Spleen (tissue), 11 donors: ENCODE data around the gene DNM1L. TPM values are rescaled to one million over a fixed set of nuclear protein-coding genes. Genes with fewer than 3 reads are reported as not detected.

ENCODE experiments used
- DNase-seq: peaks from one replicate; pipeline ENCODE4 v3.0.0-alpha.2; 2020
- H3K27ac ChIP-seq, 8 donors: fragments of 200-600 bp; sonication (generic) in 7 of 8; 1 replicate in 4 of 8; 2 replicates in 4 of 8; pipeline versions ENCODE4 v1.5.0 to v1.8.0; 2016 to 2021; ENCODE audit warnings: inconsistent platforms in 4 of 8, mild to moderate bottlenecking in 4 of 8, moderate library complexity in 1 of 8
- H3K27me3 ChIP-seq, 7 donors: fragments of 200-600 bp; sonication (generic) in 6 of 7; replicated peaks in 1 of 7; 1 replicate in 4 of 7; 2 replicates in 3 of 7; pipeline versions ENCODE4 v1.5.0 to v1.8.0; 2016 to 2021; ENCODE audit warnings: inconsistent platforms in 3 of 7, mild to moderate bottlenecking in 1 of 7
- H3K36me3 ChIP-seq, 6 donors: fragments of 200-600 bp; sonication (generic) in 5 of 6; 1 replicate in 4 of 6; 2 replicates in 2 of 6; pipeline versions ENCODE4 v1.5.0 to v1.8.0; 2016 to 2021; ENCODE audit warnings: inconsistent platforms in 2 of 6
- H3K4me1 ChIP-seq, 6 donors: fragments of 200-600 bp; sonication (generic) in 5 of 6; 1 replicate in 3 of 6; 2 replicates in 3 of 6; pipeline versions ENCODE4 v1.5.0 to v1.8.0; 2016 to 2021; ENCODE audit warnings: inconsistent platforms in 3 of 6
- H3K4me3 ChIP-seq, 8 donors: fragments of 200-600 bp; sonication (generic) in 7 of 8; 1 replicate in 4 of 8; 2 replicates in 4 of 8; pipeline versions ENCODE4 v1.5.0 to v1.8.0; 2016 to 2021; ENCODE audit warnings: inconsistent platforms in 4 of 8, mild to moderate bottlenecking in 4 of 8, moderate library complexity in 2 of 8
- H3K9me3 ChIP-seq, 8 donors: fragments of 200-600 bp; sonication (generic) in 7 of 8; 1 replicate in 4 of 8; 2 replicates in 4 of 8; pipeline versions ENCODE4 v1.5.0 to v1.8.0; 2016 to 2021; ENCODE audit warnings: inconsistent platforms in 4 of 8
- CTCF ChIP-seq, 11 experiments: fragments of 200-600 bp in 7 of 11; fragments of 450-650 bp in 4 of 11; sonication (generic) in 4 of 11; IDR thresholded peaks in 8 of 11; conservative IDR thresholded peaks in 3 of 11; 1 replicate in 7 of 11; 2 replicates in 4 of 11; pipeline versions ENCODE4 v1.4.0 to v1.8.0; 2016 to 2021; ENCODE audit warnings: antibody characterized with exemption in 11 of 11, inconsistent platforms in 4 of 11, mild to moderate bottlenecking in 1 of 11
- POLR2A ChIP-seq, 3 donors: fragments of 450-650 bp; IDR thresholded peaks; one replicate each; pipeline ENCODE4 v1.5.1; 2017; ENCODE audit warnings: antibody characterized with exemption in 3 of 3, mild to moderate bottlenecking in 1 of 3
- POLR2AphosphoS5 ChIP-seq, 3 donors: sonication (generic); formaldehyde crosslinking; IDR thresholded peaks; one replicate each; pipeline ENCODE4 v1.5.1; 2017; ENCODE audit warnings: antibody characterized with exemption in 3 of 3
- WGBS, 5 donors: extraction: QIAGEN DNeasy Blood & Tissue Kit in 3 of 5; methylation state at CpG; one replicate each; pipeline versions ENCODE4 v1.1.5 to v1.1.7; 2013 to 2018; 5-methylcytosine and 5-hydroxymethylcytosine counted together
- intact Hi-C: fragments of 100-400 bp; cut with DNase I; formaldehyde crosslinking; loops from one replicate; pipeline ENCODE4 v1.15.0; 2023; ENCODE audit warnings: low total_unique reads
- polyA plus RNA-seq, 3 donors: library from polyadenylated mRNA; stranded (reverse); fragments of 200-250 nt; gene quantifications; one replicate each; pipeline ENCODE4 v1.2.1, GENCODE V29; 2013
- total RNA-seq, 7 donors: library from RNA; depleted of rRNA in 3 of 7; stranded (reverse); fragments of >200 nt in 3 of 7; fragmentation: NEBNext Ultra II Directional in 4 of 7; extraction: Animal tissue kit (Norgen Biotek cat#: 25700) in 4 of 7; gene quantifications; one replicate each; pipeline versions ENCODE4 v1.1.0 to v1.2.1, GENCODE V29; 2016 to 2021
- donor health status: healthy with polysubstance abuse.
- donor health status: DM: no; HTN: no; CAD: no; lungs with moderate emphysema.
- donor health status: DM: no; HTN: no; CAD: no.
- donor health status: Bipolar disorder and iron deficiency.
- donor health status: healthy.
- donor health status: DM: no; HTN: no; CAD: no.
- donor health status: DM: yes; HTN: yes; CAD: no.

The DNM1L gene
- total and polyA plus RNA-seq, 10 donors: 19.2 to 73.7 (median 47.8) TPM

- DNase-seq: no peak
- Histone ChIP-seq H3K36me3 (peaks cover 0 to 100% (median 80%) of the 10 kb centered on the region in 6 donors), H3K4me1 (no peaks in the 10 kb centered on the region), H3K9me3 (no peaks in the 10 kb centered on the region), H3K27me3 (no peaks in the 10 kb centered on the region), H3K4me3 (no peak overlapping the region), H3K27ac (no peak overlapping the region)
- WGBS, 5 donors: 83 to 90% (median 88%) methylated on average over 3 of the region's 3 CpGs
- intact Hi-C loops: no loop called here
- no peak for TF ChIP-seq POLR2A (IDR thresholded peaks at IDR 0.05)
These were observed 57.3 kb downstream of the DNM1L start for GRCh38 chr12:32736445-32736844.

- peaks cover 0 to 100% (median 81%) of the 10 kb centered on the region in 6 donors for H3K36me3 ChIP-seq
- H3K27me3 ChIP-seq: no peaks in the 10 kb centered on the region
- H3K9me3 ChIP-seq: no peaks in the 10 kb centered on the region
- H3K27ac ChIP-seq: no peak overlapping the region
- intact Hi-C loops: no loop called here
- H3K4me1 ChIP-seq: no peaks in the 10 kb centered on the region
- no peak for TF ChIP-seq CTCF (IDR thresholded peaks at IDR 0.05 in 8 of 11, conservative IDR thresholded peaks at IDR 0.05 in 3 of 11)
- no peak for TF ChIP-seq POLR2AphosphoS5 (IDR thresholded peaks at IDR 0.05)
- no peak for TF ChIP-seq POLR2A (IDR thresholded peaks at IDR 0.05)
- H3K4me3 ChIP-seq: no peak overlapping the region
- no peak for DNase-seq
- WGBS, 5 donors: 93 to 100% (median 94%) methylated on average over 2 of the region's 2 CpGs
These were observed 58.6 kb downstream of the DNM1L start for GRCh38 chr12:32737715-32738114.

- no peaks in the 10 kb centered on the region for H3K4me1 ChIP-seq
- peaks cover 3 to 100% (median 85%) of the 10 kb centered on the region in 6 donors for H3K36me3 ChIP-seq
- H3K9me3 ChIP-seq: no peaks in the 10 kb centered on the region
- TF ChIP-seq CTCF (IDR thresholded peaks at IDR 0.05 in 8 of 11, conservative IDR thresholded peaks at IDR 0.05 in 3 of 11) (no peak), POLR2AphosphoS5 (IDR thresholded peaks at IDR 0.05) (no peak), POLR2A (IDR thresholded peaks at IDR 0.05) (no peak)
- H3K27ac ChIP-seq: no peak overlapping the region
- no peak for DNase-seq
- 91 to 98% (median 95%) methylated on average over 2 of the region's 2 CpGs for WGBS, 5 donors
- intact Hi-C loops: no loop called here
- H3K27me3 ChIP-seq: no peaks in the 10 kb centered on the region
- no peak overlapping the region for H3K4me3 ChIP-seq
These were observed 60.2 kb downstream of the DNM1L start for GRCh38 chr12:32739279-32739678.

- Histone ChIP-seq H3K4me3 (no peak overlapping the region), H3K36me3 (peaks cover 3 to 100% (median 89%) of the 10 kb centered on the region in 6 donors), H3K27ac (no peak overlapping the region), H3K9me3 (no peaks in the 10 kb centered on the region), H3K27me3 (no peaks in the 10 kb centered on the region), H3K4me1 (no peaks in the 10 kb centered on the region)
- 96 to 98% (median 97%) methylated on average over 10 of the region's 10 CpGs for WGBS, 5 donors
- TF ChIP-seq POLR2AphosphoS5 (IDR thresholded peaks at IDR 0.05): no peak
- no peak for TF ChIP-seq POLR2A (IDR thresholded peaks at IDR 0.05)
- TF ChIP-seq CTCF (IDR thresholded peaks at IDR 0.05 in 8 of 11, conservative IDR thresholded peaks at IDR 0.05 in 3 of 11): no peak
- no peak for DNase-seq
- intact Hi-C loops: no loop called here
These were observed 63.0 kb downstream of the DNM1L start for GRCh38 chr12:32742133-32742532.

GRCh38 chr12:32743264-32743663, 64.2 kb downstream of the DNM1L start:
- Histone ChIP-seq H3K36me3 (peaks cover 3 to 100% (median 91%) of the 10 kb centered on the region in 6 donors), H3K4me3 (no peak overlapping the region), H3K9me3 (no peaks in the 10 kb centered on the region), H3K27me3 (no peaks in the 10 kb centered on the region), H3K27ac (no peak overlapping the region), H3K4me1 (no peaks in the 10 kb centered on the region)
- intact Hi-C loops: no loop called here
- 86 to 97% (median 94%) methylated on average over 2 of the region's 2 CpGs for WGBS, 5 donors
- DNase-seq: no peak
- TF ChIP-seq POLR2A (IDR thresholded peaks at IDR 0.05) (no peak), CTCF (IDR thresholded peaks at IDR 0.05 in 8 of 11, conservative IDR thresholded peaks at IDR 0.05 in 3 of 11) (no peak), POLR2AphosphoS5 (IDR thresholded peaks at IDR 0.05) (no peak)
